Naive thymus-derived CD8-positive, alpha-beta T cell (primary cell): ENCODE results near the gene IRX5. TPM values are rescaled to one million over a fixed set of nuclear protein-coding genes. Genes with fewer than 3 reads are reported as not detected.

Experiments used
- ATAC-seq, 2 donors: fragments of 150-1000 bp; cut with Tn5 transposase in 1 of 2; sonication (Bioruptor Pico), chemical (Tn5 transposase) in 1 of 2; 1 replicate in 1 of 2; 2 replicates in 1 of 2; pipeline ENCODE4 v1.10.0; 2021; ENCODE audit warnings: mild to moderate bottlenecking in 2 of 2, moderate library complexity in 2 of 2
- POLR2A ChIA-PET: fragments of 350-600 bp; sonication (Branson Sonifier 250); formaldehyde crosslinking; loops from one replicate; lab custom pipeline; 2021; ENCODE audit warnings: antibody characterized with exemption; lab: Charles Lee
- DNase-seq, 10 donors: peaks; one replicate each; pipeline versions ENCODE4 v3.0.0 to v3.0.0-alpha.2; 2020 to 2022
- H3K27ac Mint-ChIP-seq, 10 donors: one replicate each; pipeline ENCODE4 v1.8.0; 2020 to 2022; ENCODE audit warnings: mild to moderate bottlenecking in 10 of 10, mixed read lengths in 10 of 10, moderate library complexity in 4 of 10, inconsistent platforms in 1 of 10
- H3K27me3 Mint-ChIP-seq, 5 donors: one replicate each; pipeline ENCODE4 v1.8.0; 2021 to 2022; ENCODE audit warnings: mixed read lengths in 5 of 5
- H3K36me3 Mint-ChIP-seq, 3 donors: one replicate each; pipeline ENCODE4 v1.8.0; 2020 to 2022; ENCODE audit warnings: mixed read lengths in 3 of 3, mild to moderate bottlenecking in 2 of 3, inconsistent platforms in 1 of 3
- H3K4me1 Mint-ChIP-seq, 4 donors: one replicate each; pipeline ENCODE4 v1.8.0; 2021 to 2022; ENCODE audit warnings: mixed read lengths in 4 of 4
- H3K4me3 Mint-ChIP-seq, 10 donors: one replicate each; pipeline ENCODE4 v1.8.0; 2020 to 2022; ENCODE audit warnings: mild to moderate bottlenecking in 10 of 10, mixed read lengths in 10 of 10, moderate library complexity in 6 of 10, inconsistent platforms in 1 of 10
- H3K9me3 Mint-ChIP-seq, 9 donors: one replicate each; pipeline ENCODE4 v1.8.0; 2020 to 2022; ENCODE audit warnings: mixed read lengths in 9 of 9, mild to moderate bottlenecking in 3 of 9, inconsistent platforms in 1 of 9, moderate library complexity in 1 of 9
- polyA plus RNA-seq, 3 donors: library from polyadenylated mRNA; unstranded; fragments of 300-500 nt; fragmentation: Illumina TruSeq; gene quantifications; one replicate each; pipeline ENCODE4 v1.2.3, GENCODE V29; 2021
- total RNA-seq, 8 experiments: library from RNA in 2 of 8; stranded (reverse) in 2 of 8; gene quantifications; one replicate each; pipeline ENCODE4 v1.2.3 and lab custom pipeline; 2021 to 2026

Gene IRX5
- total RNA-seq (not detected), polyA plus RNA-seq (not detected), total RNA-seq (lab: John Stamatoyannopoulos, UW) (0 to 0.17 (median 0) reads per million in 6 experiments)

DNA sequence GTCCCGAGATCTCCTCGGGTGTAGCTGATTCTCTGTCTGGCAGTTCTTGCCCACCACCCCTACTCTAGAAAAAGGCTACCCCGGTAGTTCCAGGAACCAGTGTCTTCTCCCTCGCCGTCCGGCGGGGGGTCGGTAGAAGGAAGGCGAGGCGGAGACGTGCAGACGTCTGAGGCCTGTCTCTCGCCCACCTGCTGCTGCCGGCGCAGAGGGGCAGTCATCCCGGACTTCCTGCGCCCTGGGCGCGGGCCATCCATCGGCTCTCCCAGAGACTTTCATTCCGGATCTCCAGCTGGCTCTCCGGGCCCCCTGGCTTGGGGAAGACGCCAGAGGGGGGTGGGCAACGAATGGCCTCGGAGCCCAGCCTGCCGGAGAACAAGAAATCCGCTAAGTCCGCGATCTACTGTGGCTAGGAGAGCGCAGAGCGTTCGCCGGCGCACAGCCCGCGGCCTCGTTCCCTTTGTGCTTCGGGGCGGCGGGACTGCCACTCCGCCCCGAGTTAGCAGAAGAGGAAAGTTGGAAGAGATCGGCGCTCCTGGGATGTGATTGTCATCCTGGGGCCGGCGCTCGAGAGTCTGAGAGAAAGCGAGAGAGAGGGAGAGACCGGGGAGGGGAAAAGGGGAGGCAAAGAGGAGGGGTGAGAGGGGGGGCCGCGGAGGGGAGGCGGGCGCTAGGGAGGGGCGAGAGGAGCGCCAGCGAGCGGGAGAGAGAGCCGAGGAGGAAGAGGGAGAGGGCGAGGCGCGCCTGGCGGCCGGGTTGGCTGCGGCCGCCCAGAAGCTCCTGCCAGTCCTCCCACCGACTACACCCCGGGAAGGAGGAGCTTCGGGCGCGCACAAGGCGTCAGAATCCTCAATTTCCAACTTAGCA, at the start of gene IRX5:
Gene IRX5 (plus strand): TSS at position 861 of the 864 bp plus-strand sequence. CDS start 334 bp downstream, outside the sequence.
- Mint-ChIP-seq H3K4me1 (peaks cover 12 to 42% (median 38%) of the 10 kb centered on the region in 4 donors), H3K36me3 (peaks cover 0 to 21% (median 0%) of the 10 kb centered on the region in 3 donors), H3K4me3 (peak within 1 kb of the TSS; percentile 76 to 98 (median 96)), H3K27ac (peak within 1 kb of the TSS in 5 of 10 donors; percentile 68 to 88 (median 76)), H3K9me3 (peaks cover 0 to 15% (median 10%) of the 10 kb centered on the region in 9 donors), H3K27me3 (peaks cover 44 to 87% (median 60%) of the 10 kb centered on the region in 5 donors)
- ATAC-seq, result no peak
- DNase-seq, result peak in 2 of 10 donors; percentile 22
- POLR2A ChIA-PET, result no interaction called here

- Mint-ChIP-seq H3K9me3 (peaks cover 0 to 30% (median 14%) of the 10 kb centered on the region in 9 donors), H3K27me3 (peaks cover 6 to 42% (median 13%) of the 10 kb centered on the region in 5 donors), H3K4me1 (no peaks in the 10 kb centered on the region), H3K4me3 (no peak overlapping the region), H3K27ac (no peak overlapping the region), H3K36me3 (peaks cover 0 to 16% (median 0%) of the 10 kb centered on the region in 3 donors)
- no peak for ATAC-seq
- no peak for DNase-seq
- POLR2A ChIA-PET, result no interaction called here
Observed at GRCh38 chr16:54882556-54882955, 48.1 kb upstream of the IRX5 start.

DNA sequence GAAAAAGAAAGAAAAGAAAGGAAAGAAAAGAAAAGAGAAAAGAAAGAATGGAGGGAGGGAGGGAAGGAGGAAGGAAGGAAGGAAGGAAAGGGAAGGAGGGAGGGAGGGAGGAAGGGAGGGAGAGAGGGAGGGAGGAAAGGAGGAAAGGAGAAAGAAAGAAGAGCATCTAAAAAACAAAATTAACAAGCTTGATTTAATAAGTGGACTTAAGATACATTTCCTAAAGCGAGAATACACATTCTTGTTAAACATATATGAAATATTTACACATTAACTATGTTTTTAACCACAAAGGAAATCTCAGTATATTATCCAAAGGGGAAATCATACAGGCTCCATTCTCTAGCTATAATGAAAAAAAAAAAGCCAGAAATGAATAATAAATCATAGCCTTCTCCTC, 47.3 kb upstream of the IRX5 start:
- no peak overlapping the region for H3K4me3 Mint-ChIP-seq
- no peak for DNase-seq
- H3K27me3 Mint-ChIP-seq, result peaks cover 3 to 36% (median 8%) of the 10 kb centered on the region in 5 donors
- no peak overlapping the region for H3K27ac Mint-ChIP-seq
- POLR2A ChIA-PET, result no interaction called here
- peaks cover 0 to 30% (median 14%) of the 10 kb centered on the region in 9 donors for H3K9me3 Mint-ChIP-seq
- peaks cover 0 to 14% (median 0%) of the 10 kb centered on the region in 3 donors for H3K36me3 Mint-ChIP-seq
- H3K4me1 Mint-ChIP-seq, result no peaks in the 10 kb centered on the region
- ATAC-seq, result no peak

DNA sequence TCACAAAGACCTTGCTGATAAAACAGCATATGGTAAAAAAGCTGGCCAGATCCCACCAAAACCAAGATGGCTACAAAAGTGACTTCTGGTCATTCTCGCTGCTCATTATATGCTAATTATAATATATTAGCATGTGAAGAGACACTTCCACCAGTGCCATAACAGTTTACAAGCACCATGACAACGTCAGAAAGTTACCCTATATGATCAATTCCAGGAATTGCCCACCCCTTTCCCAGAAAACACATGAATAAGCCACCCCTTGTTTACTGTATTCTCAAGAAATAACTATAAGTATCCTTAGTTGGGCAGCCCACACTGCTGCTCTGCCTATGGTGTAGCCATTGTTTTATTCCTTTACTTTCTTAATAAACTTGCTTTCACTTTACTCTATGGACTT, 44.6 kb upstream of the IRX5 start:
- POLR2A ChIA-PET, result no interaction called here

DNA sequence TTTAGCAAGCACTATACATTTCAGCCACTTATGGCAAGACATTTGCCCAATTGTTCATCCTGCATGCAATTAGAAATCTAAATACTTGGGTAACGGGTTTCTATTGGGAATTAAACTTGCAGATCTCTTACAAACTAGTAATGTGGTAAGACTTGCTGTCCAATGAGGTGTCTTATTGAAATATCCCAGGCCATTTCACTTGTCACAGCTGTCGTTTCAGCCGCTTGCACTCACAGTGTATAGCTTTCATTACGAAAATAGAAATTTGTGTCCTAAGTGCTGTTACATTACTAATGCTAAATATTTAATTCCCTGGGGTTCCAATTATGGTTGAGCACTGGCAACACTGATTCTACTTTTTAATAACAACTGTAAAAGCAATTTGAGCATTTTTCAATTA, 40.3 kb upstream of the IRX5 start:
- no peaks in the 10 kb centered on the region for H3K4me1 Mint-ChIP-seq
- H3K27me3 Mint-ChIP-seq, result peaks cover 0 to 9% (median 3%) of the 10 kb centered on the region in 5 donors
- no peak overlapping the region for H3K4me3 Mint-ChIP-seq

More for the DNA sequence above, 44.6 kb upstream of the IRX5 start:
- no peak for ATAC-seq
- Mint-ChIP-seq H3K4me1 (no peaks in the 10 kb centered on the region), H3K27me3 (peaks cover 2 to 21% (median 8%) of the 10 kb centered on the region in 5 donors), H3K36me3 (peaks cover 0 to 5% (median 0%) of the 10 kb centered on the region in 3 donors), H3K9me3 (peaks cover 0 to 22% (median 9%) of the 10 kb centered on the region in 9 donors), H3K4me3 (no peak overlapping the region), H3K27ac (no peak overlapping the region)
- no peak for DNase-seq

DNA sequence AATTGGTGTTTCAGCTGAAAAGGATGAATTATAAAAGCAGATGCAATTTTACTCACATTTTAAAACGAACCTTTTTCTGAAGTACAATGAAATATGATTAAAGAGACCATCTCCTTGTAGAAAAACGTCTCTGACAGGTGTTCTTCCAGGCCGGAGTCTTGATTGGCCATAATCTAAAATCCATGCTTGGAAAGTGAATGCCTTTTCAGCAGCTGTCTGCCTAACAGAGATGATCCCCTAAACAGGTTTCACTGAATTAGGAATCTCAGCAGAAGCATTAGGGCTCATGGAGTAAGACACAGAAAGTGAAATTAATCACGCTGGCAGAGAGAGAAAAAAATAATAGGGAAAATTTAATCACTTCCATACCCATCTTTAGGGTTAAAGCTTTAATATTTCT, 39.3 kb upstream of the IRX5 start:
- DNase-seq (no peak), ATAC-seq (no peak)
- H3K36me3 Mint-ChIP-seq, result no peaks in the 10 kb centered on the region
- H3K27ac Mint-ChIP-seq, result no peak overlapping the region
- POLR2A ChIA-PET, result no interaction called here
- no peak overlapping the region for H3K4me3 Mint-ChIP-seq
- H3K4me1 Mint-ChIP-seq, result no peaks in the 10 kb centered on the region
- peaks cover 0 to 9% (median 4%) of the 10 kb centered on the region in 5 donors for H3K27me3 Mint-ChIP-seq
- H3K9me3 Mint-ChIP-seq, result peaks cover 0 to under 1% (median 0%) of the 10 kb centered on the region in 9 donors

More for the DNA sequence above, 40.3 kb upstream of the IRX5 start:
- H3K9me3 Mint-ChIP-seq, result peaks cover 0 to 4% (median 0%) of the 10 kb centered on the region in 9 donors
- H3K36me3 Mint-ChIP-seq, result no peaks in the 10 kb centered on the region
- POLR2A ChIA-PET, result no interaction called here
- no peak overlapping the region for H3K27ac Mint-ChIP-seq
- ATAC-seq, result no peak
- DNase-seq, result no peak

- Mint-ChIP-seq H3K36me3 (no peaks in the 10 kb centered on the region), H3K27ac (no peak overlapping the region), H3K27me3 (peaks cover 0 to 6% (median 4%) of the 10 kb centered on the region in 5 donors), H3K4me3 (no peak overlapping the region), H3K9me3 (peaks cover 0 to 3% (median 0%) of the 10 kb centered on the region in 9 donors), H3K4me1 (no peaks in the 10 kb centered on the region)
- no peak for ATAC-seq
- POLR2A ChIA-PET, result no interaction called here
- no peak for DNase-seq
Observed at GRCh38 chr16:54892981-54893380, 37.7 kb upstream of the IRX5 start.

DNA sequence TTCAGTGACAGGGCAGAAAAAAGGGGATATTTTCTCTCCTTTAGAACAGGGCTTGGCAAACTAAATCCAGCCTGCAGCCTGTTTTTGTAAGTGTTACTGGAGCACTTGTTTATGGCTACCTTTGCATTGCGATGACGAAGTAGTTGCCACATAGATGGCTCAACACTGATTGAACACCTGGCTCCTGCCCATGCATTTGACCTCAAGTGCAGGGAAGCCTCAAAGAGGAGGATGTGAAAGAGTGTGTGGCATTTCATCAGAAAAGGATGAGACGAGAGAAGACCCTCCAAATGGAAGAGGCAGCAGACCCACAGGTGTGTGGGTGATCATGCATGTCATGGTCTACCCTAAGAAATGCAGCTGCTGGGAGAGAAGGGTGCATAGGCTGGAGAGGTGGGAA, 32.7 kb upstream of the IRX5 start:
- no peak overlapping the region for H3K4me3 Mint-ChIP-seq
- H3K27ac Mint-ChIP-seq, result no peak overlapping the region
- no peaks in the 10 kb centered on the region for H3K4me1 Mint-ChIP-seq
- ATAC-seq (no peak), DNase-seq (no peak)
- peaks cover 0 to 13% (median 6%) of the 10 kb centered on the region in 5 donors for H3K27me3 Mint-ChIP-seq
- peaks cover 1 to 15% (median 8%) of the 10 kb centered on the region in 9 donors for H3K9me3 Mint-ChIP-seq
- POLR2A ChIA-PET, result no interaction called here
- peaks cover 0 to 11% (median 5%) of the 10 kb centered on the region in 3 donors for H3K36me3 Mint-ChIP-seq

DNA sequence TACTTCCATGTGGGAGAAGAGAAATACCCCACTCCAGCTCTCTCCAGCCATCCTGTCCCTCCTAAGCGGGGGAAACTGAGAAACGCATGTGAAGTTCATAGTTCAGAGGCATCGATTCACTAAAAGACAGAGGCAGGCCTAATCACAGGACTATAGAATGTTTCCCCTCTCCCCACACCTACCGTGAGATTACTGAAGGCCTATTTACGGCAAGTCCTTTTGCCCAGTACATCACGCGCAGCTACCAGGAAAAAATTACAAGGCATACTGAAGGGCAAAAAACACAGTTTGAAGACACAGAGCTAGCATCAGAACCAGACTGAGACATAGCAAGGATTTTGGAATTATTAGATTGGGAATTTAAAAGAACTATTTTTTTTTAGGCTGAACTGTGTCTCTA, 29.1 kb upstream of the IRX5 start:
- DNase-seq, result no peak
- ATAC-seq, result no peak
- no peaks in the 10 kb centered on the region for H3K4me1 Mint-ChIP-seq
- POLR2A ChIA-PET, result no interaction called here
- H3K36me3 Mint-ChIP-seq, result peaks cover 0 to 16% (median 5%) of the 10 kb centered on the region in 3 donors
- peaks cover 4 to 13% (median 12%) of the 10 kb centered on the region in 5 donors for H3K27me3 Mint-ChIP-seq
- H3K4me3 Mint-ChIP-seq, result no peak overlapping the region
- peaks cover 4 to 26% (median 14%) of the 10 kb centered on the region in 9 donors for H3K9me3 Mint-ChIP-seq
- H3K27ac Mint-ChIP-seq, result no peak overlapping the region

- Mint-ChIP-seq H3K27ac (no peak overlapping the region), H3K27me3 (peaks cover 9 to 17% (median 15%) of the 10 kb centered on the region in 5 donors), H3K9me3 (peaks cover 4 to 26% (median 14%) of the 10 kb centered on the region in 9 donors), H3K4me3 (no peak overlapping the region), H3K36me3 (peaks cover 0 to 16% (median 5%) of the 10 kb centered on the region in 3 donors), H3K4me1 (no peaks in the 10 kb centered on the region)
- ATAC-seq (no peak), DNase-seq (no peak)
- POLR2A ChIA-PET, result no interaction called here
Observed at GRCh38 chr16:54903047-54903446, 27.6 kb upstream of the IRX5 start.

- ATAC-seq, result no peak
- peaks cover 0 to 7% (median 0%) of the 10 kb centered on the region in 9 donors for H3K9me3 Mint-ChIP-seq
- POLR2A ChIA-PET, result no interaction called here
- no peak overlapping the region for H3K27ac Mint-ChIP-seq
- H3K27me3 Mint-ChIP-seq, result peaks cover 5 to 41% (median 17%) of the 10 kb centered on the region in 5 donors
- no peak for DNase-seq
- H3K36me3 Mint-ChIP-seq, result no peaks in the 10 kb centered on the region
- no peak overlapping the region for H3K4me3 Mint-ChIP-seq
- peaks cover 0 to 2% (median 0%) of the 10 kb centered on the region in 4 donors for H3K4me1 Mint-ChIP-seq
Observed at GRCh38 chr16:54911079-54911478, 19.6 kb upstream of the IRX5 start.

DNA sequence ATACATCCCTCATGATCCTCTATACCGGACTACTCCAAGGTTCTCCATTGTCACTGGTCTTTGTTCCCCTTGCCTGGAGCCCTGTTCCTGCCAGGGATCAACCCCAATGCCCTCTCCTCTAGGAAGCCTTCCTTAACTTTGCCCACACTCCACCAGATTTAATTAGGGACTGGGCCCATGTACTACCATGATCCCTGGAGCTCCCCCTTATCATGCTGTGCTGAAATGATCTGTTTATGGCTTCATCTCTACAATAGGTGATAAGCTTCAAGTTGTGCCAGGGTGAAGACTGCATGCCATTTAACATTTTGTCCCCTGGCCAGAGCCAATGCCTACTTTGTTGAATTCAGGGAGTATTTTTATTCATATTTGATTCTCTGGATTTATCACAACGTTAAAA, 17.9 kb upstream of the IRX5 start:
- Mint-ChIP-seq H3K27ac (no peak overlapping the region), H3K27me3 (peaks cover 0 to 35% (median 15%) of the 10 kb centered on the region in 5 donors), H3K36me3 (no peaks in the 10 kb centered on the region), H3K4me1 (peaks cover 0 to 2% (median 0%) of the 10 kb centered on the region in 4 donors), H3K4me3 (no peak overlapping the region), H3K9me3 (peaks cover 0 to 6% (median 0%) of the 10 kb centered on the region in 9 donors)
- POLR2A ChIA-PET, result no interaction called here
- DNase-seq, result no peak
- no peak for ATAC-seq
